ENCODE measurements around the gene GRM8. TPM values are rescaled to one million over a fixed set of nuclear protein-coding genes. Genes with fewer than 3 reads are reported as not detected.
A peak's percentile ranks its signal among the peaks of the same experiment; 100 is the strongest.

The GRM8 gene
- polyA plus RNA-seq, 1 donor (not counting 4 experiments of a cell fraction or from before 2014, with no cell fraction given), result not detected

DNA sequence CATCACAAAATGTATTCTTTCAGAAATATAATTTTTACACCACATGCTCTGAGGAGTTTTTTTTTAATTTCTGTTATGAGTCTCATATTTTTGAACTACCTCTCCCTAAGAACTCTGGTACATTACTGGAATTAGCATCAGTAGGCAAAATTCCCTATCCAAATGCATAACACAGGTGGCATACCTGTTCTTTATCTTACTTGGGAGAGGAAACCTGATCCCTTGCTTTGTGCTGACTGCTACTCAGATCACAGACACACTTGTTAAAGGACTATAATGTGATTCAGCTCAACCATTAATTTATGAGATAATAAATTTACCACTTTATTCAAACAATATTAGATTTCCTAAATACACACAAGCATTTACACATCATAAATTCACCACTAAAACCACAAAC is 617.2 kb downstream of the GRM8 start:
- Histone ChIP-seq H2AFZ (ENCODE audit: control insufficient read depth, low read length) (no peak overlapping the region), H3K27me3 (ENCODE audit: control insufficient read depth, extremely low read depth, insufficient read depth, low read length) (no peaks in the 10 kb centered on the region), H3K9me1 (ENCODE audit: control insufficient read depth, extremely low read depth, insufficient read depth, low read length) (no peaks in the 10 kb centered on the region), H3K4me3 (ENCODE audit: control insufficient read depth in 2 of 3, extremely low read depth in 1 of 3, insufficient read depth in 2 of 3, low read depth in 1 of 3, low read length in 3 of 3) (no peak overlapping the region), H3K36me3 (ENCODE audit: control insufficient read depth in 2 of 2, extremely low read depth in 1 of 2, insufficient read depth in 2 of 2, low read length in 2 of 2) (no peaks in the 10 kb centered on the region), H3K9ac (ENCODE audit: control insufficient read depth, extremely low read depth, insufficient read depth, low read length) (no peak overlapping the region), H3K79me2 (ENCODE audit: control insufficient read depth, insufficient read depth, low read length) (no peaks in the 10 kb centered on the region), H3K9me3 (ENCODE audit: control insufficient read depth, low read depth, low read length) (no peaks in the 10 kb centered on the region), H3K4me1 (ENCODE audit: control insufficient read depth, extremely low read depth, insufficient read depth, low read length) (no peaks in the 10 kb centered on the region), H3K27ac (ENCODE audit: control insufficient read depth, insufficient read depth, low read length) (no peak overlapping the region), H4K20me1 (ENCODE audit: control insufficient read depth, extremely low read depth, insufficient read depth, low read length) (no peaks in the 10 kb centered on the region), H3K4me2 (ENCODE audit: control insufficient read depth, extremely low read depth, insufficient read depth, low read depth, low read length) (no peak overlapping the region)
- dilution Hi-C loops (cut with MboI; ENCODE audit: extremely low pct_ligation_motif_present, low sequenced_read_pairs), result no loop called here
- DNase-seq (ENCODE audit: low read depth, low spot score) (no peak), FAIRE-seq (no peak)
- no peak for TF ChIP-seq EZH2 (IDR thresholded peaks at IDR 0.05; ENCODE audit: low read length)
- TF ChIP-seq, protein P1, sequence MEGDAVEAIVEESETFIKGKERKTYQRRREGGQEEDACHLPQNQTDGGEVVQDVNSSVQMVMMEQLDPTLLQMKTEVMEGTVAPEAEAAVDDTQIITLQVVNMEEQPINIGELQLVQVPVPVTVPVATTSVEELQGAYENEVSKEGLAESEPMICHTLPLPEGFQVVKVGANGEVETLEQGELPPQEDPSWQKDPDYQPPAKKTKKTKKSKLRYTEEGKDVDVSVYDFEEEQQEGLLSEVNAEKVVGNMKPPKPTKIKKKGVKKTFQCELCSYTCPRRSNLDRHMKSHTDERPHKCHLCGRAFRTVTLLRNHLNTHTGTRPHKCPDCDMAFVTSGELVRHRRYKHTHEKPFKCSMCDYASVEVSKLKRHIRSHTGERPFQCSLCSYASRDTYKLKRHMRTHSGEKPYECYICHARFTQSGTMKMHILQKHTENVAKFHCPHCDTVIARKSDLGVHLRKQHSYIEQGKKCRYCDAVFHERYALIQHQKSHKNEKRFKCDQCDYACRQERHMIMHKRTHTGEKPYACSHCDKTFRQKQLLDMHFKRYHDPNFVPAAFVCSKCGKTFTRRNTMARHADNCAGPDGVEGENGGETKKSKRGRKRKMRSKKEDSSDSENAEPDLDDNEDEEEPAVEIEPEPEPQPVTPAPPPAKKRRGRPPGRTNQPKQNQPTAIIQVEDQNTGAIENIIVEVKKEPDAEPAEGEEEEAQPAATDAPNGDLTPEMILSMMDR (optimal IDR thresholded peaks at IDR 0.05 in 1 of 3, IDR thresholded peaks at IDR 0.05 in 1 of 3, conservative IDR thresholded peaks at IDR 0.05 in 1 of 3; ENCODE audit: extremely low read depth in 1 of 3, insufficient read depth in 2 of 3, low read length in 3 of 3), result no peak

DNA sequence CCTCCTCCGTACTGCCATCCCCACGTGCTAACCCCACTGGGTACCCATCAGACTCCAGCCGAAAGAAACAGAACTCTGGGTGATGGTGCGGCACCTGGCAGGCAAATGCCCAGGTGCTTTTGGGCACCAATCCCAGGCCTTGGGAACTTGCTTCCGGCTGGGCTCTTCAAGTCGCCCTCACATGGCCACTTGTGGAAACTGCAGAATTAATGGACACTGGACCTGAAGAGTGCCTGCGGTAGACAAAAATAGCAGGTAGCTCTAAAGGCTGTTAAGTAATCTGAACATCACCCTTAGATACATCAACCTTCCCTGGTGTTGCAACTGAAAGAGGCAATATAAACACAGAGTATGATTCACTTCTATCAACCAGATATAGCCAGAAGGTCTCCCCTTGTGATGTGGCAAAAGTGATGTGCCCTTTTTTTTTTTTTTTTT is 644.4 kb downstream of the GRM8 start:
- Histone ChIP-seq H2AFZ (ENCODE audit: control insufficient read depth, low read length) (no peak overlapping the region), H3K79me2 (ENCODE audit: control insufficient read depth, insufficient read depth, low read length) (no peaks in the 10 kb centered on the region), H3K4me3 (ENCODE audit: control insufficient read depth in 2 of 3, extremely low read depth in 1 of 3, insufficient read depth in 2 of 3, low read depth in 1 of 3, low read length in 3 of 3) (no peak overlapping the region), H4K20me1 (ENCODE audit: control insufficient read depth, extremely low read depth, insufficient read depth, low read length) (no peaks in the 10 kb centered on the region), H3K27ac (ENCODE audit: control insufficient read depth, insufficient read depth, low read length) (no peak overlapping the region), H3K36me3 (ENCODE audit: control insufficient read depth in 2 of 2, extremely low read depth in 1 of 2, insufficient read depth in 2 of 2, low read length in 2 of 2) (no peaks in the 10 kb centered on the region), H3K9me3 (ENCODE audit: control insufficient read depth, low read depth, low read length) (no peaks in the 10 kb centered on the region), H3K4me1 (ENCODE audit: control insufficient read depth, extremely low read depth, insufficient read depth, low read length) (no peaks in the 10 kb centered on the region), H3K27me3 (ENCODE audit: control insufficient read depth, extremely low read depth, insufficient read depth, low read length) (no peaks in the 10 kb centered on the region), H3K4me2 (ENCODE audit: control insufficient read depth, extremely low read depth, insufficient read depth, low read depth, low read length) (no peak overlapping the region), H3K9me1 (ENCODE audit: control insufficient read depth, extremely low read depth, insufficient read depth, low read length) (no peaks in the 10 kb centered on the region), H3K9ac (ENCODE audit: control insufficient read depth, extremely low read depth, insufficient read depth, low read length) (no peak overlapping the region)
- dilution Hi-C loops (cut with MboI; ENCODE audit: extremely low pct_ligation_motif_present, low sequenced_read_pairs), result no loop called here
- DNase-seq (ENCODE audit: low read depth, low spot score), result no peak
- TF ChIP-seq, protein P1 (optimal IDR thresholded peaks at IDR 0.05 in 1 of 3, IDR thresholded peaks at IDR 0.05 in 1 of 3, conservative IDR thresholded peaks at IDR 0.05 in 1 of 3; ENCODE audit: extremely low read depth in 1 of 3, insufficient read depth in 2 of 3, low read length in 3 of 3), result peak; percentile 52 to 70 (median 56)
- no peak for TF ChIP-seq EZH2 (IDR thresholded peaks at IDR 0.05; ENCODE audit: low read length)
- FAIRE-seq, result no peak
